ENCODE data around the gene ELAPOR2.

DNA sequence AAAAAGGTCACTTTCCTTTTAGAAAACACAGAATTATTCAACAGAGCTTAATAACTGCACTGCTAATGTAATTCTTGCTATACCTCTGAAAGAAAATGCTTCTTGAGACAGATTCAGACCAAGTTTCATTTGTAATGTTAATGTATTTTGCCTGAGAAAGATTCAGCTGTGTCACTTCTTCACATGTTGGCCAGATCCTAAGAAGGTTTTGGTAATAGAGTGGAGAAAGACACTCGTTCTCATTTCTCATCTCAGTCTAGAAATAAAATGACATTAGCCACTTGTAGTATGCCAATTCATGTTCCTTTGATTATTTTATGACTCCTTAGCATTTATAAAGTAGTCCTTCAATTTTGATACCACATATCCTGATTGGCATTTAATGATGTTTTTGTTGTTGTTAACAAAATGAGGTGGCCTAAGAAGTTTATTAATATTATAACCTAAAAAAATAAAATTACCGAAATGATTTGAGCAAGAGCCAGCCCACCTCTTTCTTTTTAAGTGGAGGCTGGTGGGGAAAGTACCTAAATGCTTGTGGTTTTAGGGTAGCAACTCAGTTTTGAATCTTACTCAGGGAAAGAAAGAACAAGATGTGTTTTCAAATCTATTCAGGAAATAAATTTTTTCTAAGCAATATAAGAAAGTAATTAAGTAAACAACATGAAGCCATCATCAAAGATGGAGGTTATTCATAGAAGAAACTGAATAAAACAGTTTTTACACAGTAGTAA lies 16.4 kb upstream of the ELAPOR2 start:
- TF ChIP-seq, protein P1, sequence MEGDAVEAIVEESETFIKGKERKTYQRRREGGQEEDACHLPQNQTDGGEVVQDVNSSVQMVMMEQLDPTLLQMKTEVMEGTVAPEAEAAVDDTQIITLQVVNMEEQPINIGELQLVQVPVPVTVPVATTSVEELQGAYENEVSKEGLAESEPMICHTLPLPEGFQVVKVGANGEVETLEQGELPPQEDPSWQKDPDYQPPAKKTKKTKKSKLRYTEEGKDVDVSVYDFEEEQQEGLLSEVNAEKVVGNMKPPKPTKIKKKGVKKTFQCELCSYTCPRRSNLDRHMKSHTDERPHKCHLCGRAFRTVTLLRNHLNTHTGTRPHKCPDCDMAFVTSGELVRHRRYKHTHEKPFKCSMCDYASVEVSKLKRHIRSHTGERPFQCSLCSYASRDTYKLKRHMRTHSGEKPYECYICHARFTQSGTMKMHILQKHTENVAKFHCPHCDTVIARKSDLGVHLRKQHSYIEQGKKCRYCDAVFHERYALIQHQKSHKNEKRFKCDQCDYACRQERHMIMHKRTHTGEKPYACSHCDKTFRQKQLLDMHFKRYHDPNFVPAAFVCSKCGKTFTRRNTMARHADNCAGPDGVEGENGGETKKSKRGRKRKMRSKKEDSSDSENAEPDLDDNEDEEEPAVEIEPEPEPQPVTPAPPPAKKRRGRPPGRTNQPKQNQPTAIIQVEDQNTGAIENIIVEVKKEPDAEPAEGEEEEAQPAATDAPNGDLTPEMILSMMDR (IDR thresholded peaks at IDR 0.05) = no peak
- TF ChIP-seq ZFX (IDR thresholded peaks at IDR 0.05; ENCODE audit: borderline replicate concordance) = no peak

Measured in 22Rv1 (cell line).